NCI-H2081 treated with DMSO at 0.1 percent for 48 hours (cell line): Measurements from ENCODE around the gene OTUB2.
"Not testable (repeated sequence)": the region's sequence is repeated elsewhere in the genome, so short reads cannot be mapped to it uniquely, and the experiment has no call there.

Experiments used
- DNase-seq: peaks from one replicate; lab custom pipeline; 2025; lab: John Stamatoyannopoulos, UW

OTUB2 gene

GRCh38 chr14:94058128-94058673 is 32.1 kb downstream of the OTUB2 start:
- DNase-seq, result no peak

DNA sequence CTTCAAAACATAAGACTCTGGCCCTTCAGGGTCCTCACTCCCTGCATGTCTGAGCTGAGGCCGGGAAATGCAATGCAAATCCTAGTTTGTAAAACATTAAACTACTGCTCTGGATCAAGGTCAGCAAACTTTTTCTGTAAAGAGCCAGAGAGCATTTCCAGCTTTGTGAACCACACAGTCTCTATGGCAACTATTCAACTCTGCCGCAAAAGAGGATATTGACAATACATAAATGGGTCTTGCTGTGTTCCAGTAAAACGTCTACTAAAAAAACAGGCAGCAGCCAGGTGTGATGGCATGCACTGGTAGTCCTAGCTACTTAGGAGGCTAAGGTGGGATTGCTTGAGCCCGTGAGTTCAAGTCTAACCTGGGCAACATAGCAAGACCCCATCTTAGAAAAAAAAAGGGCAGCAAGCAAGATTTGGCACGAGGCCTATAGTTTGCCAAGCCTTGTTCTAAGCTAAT is 32.6 kb downstream of the OTUB2 start:
- DNase-seq, result no peak

GRCh38 chr14:94059998-94060397 is 33.9 kb downstream of the OTUB2 start:
- no peak for DNase-seq

GRCh38 chr14:94062344-94062940 is 36.3 kb downstream of the OTUB2 start:
- DNase-seq, result no peak

DNA sequence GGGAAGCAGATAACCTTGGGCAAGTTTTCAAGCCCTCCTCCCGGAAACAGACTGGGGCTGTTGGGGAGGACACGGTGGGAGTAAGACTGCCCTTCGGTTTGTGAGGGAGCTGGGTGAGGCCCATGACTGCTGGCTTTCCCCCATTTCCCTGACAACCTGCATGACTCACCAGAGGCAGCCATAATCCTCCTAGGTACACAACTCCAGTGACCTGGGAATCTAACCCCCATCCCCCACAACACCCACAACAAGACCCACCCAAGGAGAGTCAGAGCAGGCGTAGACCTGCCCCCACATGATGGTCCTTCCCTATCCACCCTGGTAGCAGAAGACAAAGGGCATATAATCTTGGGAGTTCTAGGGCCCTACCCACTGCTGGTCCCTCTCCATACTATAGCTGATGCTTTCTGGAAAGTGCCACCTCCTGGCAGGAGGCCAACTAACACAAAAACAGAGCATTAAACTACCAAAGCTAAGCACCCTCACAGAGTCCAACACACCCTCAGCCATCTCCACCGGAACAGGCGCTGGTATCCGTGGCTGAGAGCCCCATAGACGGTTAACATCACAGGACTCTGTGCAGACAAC is 40.0 kb downstream of the OTUB2 start:
- DNase-seq, result no peak

GRCh38 chr14:94072076-94072475 is 45.9 kb downstream of the OTUB2 start:
- not testable (repeated sequence) for DNase-seq

- no peak for DNase-seq
These were observed 48.4 kb downstream of the OTUB2 start for GRCh38 chr14:94074534-94074933.

- DNase-seq, result no peak
These were observed 48.9 kb downstream of the OTUB2 start for GRCh38 chr14:94075008-94075407.

- DNase-seq, result no peak
These were observed 51.1 kb downstream of the OTUB2 start for GRCh38 chr14:94077111-94077821.

GRCh38 chr14:94077823-94078222 is 51.7 kb downstream of the OTUB2 start:
- no peak for DNase-seq

DNA sequence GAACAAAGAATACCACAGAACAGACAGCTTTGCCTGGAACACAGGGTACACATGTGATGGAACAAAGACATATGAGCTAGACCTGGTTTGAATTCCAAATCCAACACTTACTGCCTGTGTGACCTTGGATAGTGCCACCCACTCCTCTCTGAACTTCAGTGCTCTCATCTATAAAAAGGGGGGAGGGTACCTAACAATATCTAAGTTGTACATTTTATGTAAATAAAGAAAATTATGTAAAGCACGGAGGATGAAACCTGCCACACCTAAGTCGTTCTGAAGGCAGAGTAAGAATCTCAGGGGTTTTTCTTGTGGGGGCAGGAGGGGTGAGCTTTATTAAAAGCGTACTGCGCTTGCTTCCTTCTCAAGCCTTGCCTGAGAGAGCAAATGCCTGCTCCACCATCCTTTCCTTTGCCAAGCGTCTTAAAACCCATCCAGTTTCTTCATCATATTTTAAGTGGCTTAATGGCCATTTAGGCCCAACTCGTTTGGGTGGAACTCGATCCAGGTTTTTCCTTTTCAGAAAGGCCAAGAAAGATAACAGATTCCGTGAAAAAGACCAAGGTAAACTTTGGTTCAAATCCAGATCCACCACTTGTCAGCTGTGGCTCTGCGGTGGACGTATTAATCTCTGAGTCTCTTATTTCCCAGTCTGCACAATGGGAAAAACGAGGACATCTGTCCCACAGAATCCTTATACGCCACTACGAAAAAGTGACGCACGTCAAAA is 53.9 kb downstream of the OTUB2 start:
- DNase-seq, result no peak

DNA sequence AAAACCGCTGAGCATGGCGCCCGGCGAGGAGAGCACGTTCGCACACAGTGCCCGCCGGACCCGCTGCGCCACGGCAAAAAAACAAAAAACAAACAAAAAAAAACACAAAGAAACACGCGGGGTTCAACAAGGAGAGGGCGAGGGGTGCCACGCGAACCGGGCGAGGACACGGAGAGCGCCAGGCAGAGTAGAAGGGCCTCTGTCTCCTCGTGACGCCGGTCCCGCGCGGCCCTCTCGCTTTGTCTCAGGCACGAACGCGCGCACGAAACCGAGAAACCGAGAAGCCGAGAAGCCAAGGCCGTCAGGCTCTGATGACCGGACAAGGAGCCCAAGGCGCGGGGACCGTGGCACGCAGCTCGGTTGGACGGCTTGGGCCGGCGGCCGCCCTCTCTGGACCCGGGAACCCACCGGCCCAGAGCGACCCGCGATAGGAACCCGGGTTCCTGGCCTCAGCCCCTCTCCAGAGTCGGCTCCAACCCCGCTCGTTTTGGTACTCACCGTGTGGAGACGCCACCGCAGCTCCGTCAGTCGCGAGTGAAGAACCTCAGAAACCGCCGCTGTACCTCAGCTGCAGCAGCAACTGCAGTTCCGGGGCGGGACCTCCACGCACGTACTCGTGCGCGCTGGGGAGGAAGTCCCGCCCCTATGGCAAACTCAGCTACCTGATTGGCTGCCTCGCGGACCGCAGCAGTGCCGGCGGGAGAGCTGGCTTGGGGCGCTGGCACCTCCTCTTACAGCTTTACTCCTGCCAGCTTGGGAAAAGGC is 54.7 kb downstream of the OTUB2 start, which contains the start of the genes DDX24 and IFI27L1:
TSS of gene DDX24 (minus strand) at position 582 of the 765 bp plus-strand sequence. CDS start 1,460 bp downstream, outside the sequence.
TSS of gene IFI27L1 (plus strand) at position 690 of the 765 bp plus-strand sequence. CDS start 15,628 bp downstream, outside the sequence.
- DNase-seq, result peak; percentile 63

DNA sequence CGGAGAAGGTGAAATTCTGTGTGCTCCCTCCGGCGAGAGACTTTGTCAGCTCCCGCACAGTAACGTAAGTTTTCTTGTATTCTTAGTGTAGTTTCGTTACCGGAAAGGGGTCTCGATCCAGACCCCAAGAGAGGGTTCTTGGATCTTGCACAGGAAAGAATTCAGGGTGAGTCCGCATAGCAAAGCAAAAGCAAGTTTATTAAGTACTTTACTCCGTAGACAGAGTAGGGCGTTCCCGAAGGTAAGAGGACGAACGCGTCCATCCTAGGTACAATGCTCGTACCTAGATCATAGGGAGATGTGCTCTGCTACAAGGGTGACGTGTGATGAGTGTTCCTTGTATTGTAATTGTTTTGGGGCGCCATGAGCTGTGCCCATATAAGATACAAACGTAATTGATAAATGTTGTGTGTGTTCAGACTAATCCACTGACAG is 55.3 kb downstream of the OTUB2 start:
- no peak for DNase-seq

DNA sequence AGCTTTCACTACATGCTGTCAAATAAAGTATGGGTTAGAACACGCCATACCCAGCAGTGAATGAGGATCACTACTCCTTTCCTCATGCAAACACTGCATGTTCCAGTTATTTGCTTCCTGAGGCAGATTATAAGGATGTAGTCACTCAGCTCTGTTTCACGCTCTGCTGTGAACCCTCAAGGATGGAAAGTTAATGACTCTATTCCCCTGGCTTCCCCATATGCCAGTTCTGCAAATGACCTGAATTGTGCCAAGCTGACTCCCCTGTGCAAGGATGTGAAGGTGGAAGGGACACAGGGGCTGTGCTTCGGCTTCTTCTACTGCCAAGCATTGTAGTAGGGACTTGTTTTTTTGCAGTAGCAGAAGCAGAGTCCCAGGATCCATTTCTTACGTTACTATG is 61.8 kb downstream of the OTUB2 start:
- no peak for DNase-seq

GRCh38 chr14:94088516-94088915 is 62.4 kb downstream of the OTUB2 start:
- DNase-seq, result no peak

DNA sequence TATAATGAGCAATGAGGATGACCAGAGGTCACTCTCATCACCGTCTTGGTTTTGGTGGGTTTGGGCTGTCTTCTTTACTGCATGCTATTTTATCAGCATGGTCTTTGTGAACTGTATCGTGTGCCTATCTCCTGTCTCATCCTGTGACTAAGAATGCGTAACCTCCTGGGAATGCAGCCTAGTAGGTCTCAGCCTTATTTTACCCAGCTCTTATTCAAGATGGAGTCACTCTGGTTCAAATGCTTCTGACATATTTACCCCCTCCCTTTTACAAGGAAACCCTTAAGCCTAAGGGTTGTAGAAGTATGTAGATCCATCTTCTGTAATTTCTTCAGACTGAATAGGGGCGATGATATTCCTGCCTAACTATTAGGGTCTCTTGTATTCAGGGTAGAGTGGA is 63.3 kb downstream of the OTUB2 start:
- no peak for DNase-seq

- no peak for DNase-seq
These were observed 67.3 kb downstream of the OTUB2 start for GRCh38 chr14:94093418-94093817.

GRCh38 chr14:94097091-94097490 is 71.0 kb downstream of the OTUB2 start:
- no peak for DNase-seq
